SK-N-SH (cell line): ENCODE data around the gene OPCML. TPM values are rescaled to one million over a fixed set of nuclear protein-coding genes. Genes with fewer than 3 reads are reported as not detected.

Experiments
- CTCF ChIA-PET: fragments of 300-600, 350-600 bp; formaldehyde crosslinking; extraction: SDS; loops from one replicate; lab custom pipeline; 2021; lab: Yijun Ruan, JAX
- POLR2A ChIA-PET: fragments of 350-600 bp; sonication (Branson Sonifier 250); formaldehyde crosslinking; extraction: SDS; loops from one replicate; lab custom pipeline; 2020; ENCODE audit warnings: antibody characterized with exemption, inconsistent platforms; lab: Yijun Ruan, JAX
- DNase-seq: peaks from one replicate; pipeline ENCODE4 v3.0.0; 2012
- H2AFZ ChIP-seq: fragments of 200-600 bp; sonication (generic); 2 replicates; pipeline ENCODE4 v1.8.1; 2016; ENCODE audit warnings: antibody characterized with exemption, mild to moderate bottlenecking, low read depth
- H3F3A ChIP-seq: fragments of 200-600 bp; sonication (generic); replicated peaks from 2 replicates; pipeline ENCODE3; 2016; ENCODE audit warnings: antibody characterized with exemption, mild to moderate bottlenecking; ENCODE audit not compliant: insufficient read depth
- H3K27ac ChIP-seq, 2 experiments: fragments of 200-500 bp in 1 of 2; fragments of 200-600 bp in 1 of 2; sonication (Bioruptor generic) in 1 of 2; sonication (generic), shearing (Covaris generic) in 1 of 2; 2 replicates each; pipeline versions ENCODE4 v1.5.1 to v1.6.1; 2014 to 2016; ENCODE audit warnings: low read depth in 2 of 2, inconsistent platforms in 1 of 2, low read length in 1 of 2, mild to moderate bottlenecking in 1 of 2, mixed read lengths in 1 of 2
- H3K27me3 ChIP-seq: fragments of 200-600 bp; sonication (generic), shearing (Covaris generic); 2 replicates; pipeline ENCODE4 v1.6.1; 2016; ENCODE audit warnings: mixed run types; ENCODE audit not compliant: insufficient read depth
- H3K36me3 ChIP-seq, 2 experiments: fragments of 200-500 bp in 1 of 2; fragments of 200-600 bp in 1 of 2; sonication (Bioruptor generic) in 1 of 2; sonication (generic) in 1 of 2; replicated peaks in 1 of 2; 2 replicates each; pipeline versions ENCODE3 to v1.5.1; 2014 to 2016; ENCODE audit warnings: low read length in 1 of 2, mild to moderate bottlenecking in 1 of 2; ENCODE audit not compliant: insufficient read depth in 2 of 2, control insufficient read depth in 1 of 2
- H3K4me1 ChIP-seq, 2 experiments: fragments of 200-500 bp in 1 of 2; fragments of 200-600 bp in 1 of 2; sonication (Bioruptor generic) in 1 of 2; sonication (generic), shearing (Covaris generic) in 1 of 2; 2 replicates each; pipeline versions ENCODE4 v1.5.1 to v1.6.1; 2014 to 2016; ENCODE audit warnings: low read depth in 1 of 2, low read length in 1 of 2, mixed run types in 1 of 2; ENCODE audit not compliant: insufficient read depth in 2 of 2, control insufficient read depth in 1 of 2
- H3K4me2 ChIP-seq: fragments of 200-600 bp; sonication (generic), shearing (Covaris generic); 2 replicates; pipeline ENCODE4 v1.6.1; 2017; ENCODE audit warnings: mixed run types
- H3K4me3 ChIP-seq, 2 experiments: fragments of 200-500 bp in 1 of 2; fragments of 200-600 bp in 1 of 2; sonication (Bioruptor generic) in 1 of 2; sonication (generic), shearing (Covaris generic) in 1 of 2; 2 replicates each; pipeline versions ENCODE4 v1.5.1 to v1.8.1; 2014 to 2016; ENCODE audit warnings: low read depth in 2 of 2, inconsistent platforms in 1 of 2, low read length in 1 of 2, mild to moderate bottlenecking in 1 of 2, mixed read lengths in 1 of 2, moderate library complexity in 1 of 2
- H3K79me2 ChIP-seq: fragments of 200-600 bp; sonication (generic); 2 replicates; pipeline ENCODE4 v1.8.1; 2017; ENCODE audit warnings: mild to moderate bottlenecking; ENCODE audit not compliant: insufficient read depth
- H3K9ac ChIP-seq: fragments of 200-600 bp; sonication (generic); 2 replicates; pipeline ENCODE4 v1.6.1; 2017; ENCODE audit warnings: mixed run types
- H3K9me2 ChIP-seq: fragments of 200-600 bp; sonication (generic); 2 replicates; pipeline ENCODE4 v1.6.1; 2017; ENCODE audit warnings: mixed run types
- H3K9me3 ChIP-seq: fragments of 200-600 bp; sonication (generic); 2 replicates; pipeline ENCODE4 v1.6.1; 2017; ENCODE audit warnings: mixed run types, mild to moderate bottlenecking, moderate library complexity
- H4K20me1 ChIP-seq: fragments of 200-600 bp; sonication (generic); 2 replicates; pipeline ENCODE4 v1.6.1; 2017; ENCODE audit warnings: mild to moderate bottlenecking, mixed run types; ENCODE audit not compliant: insufficient read depth
- CHD2 ChIP-seq: fragments of 150-350 bp; IDR thresholded peaks from 2 replicates; pipeline ENCODE4 v1.6.1; 2018; ENCODE audit warnings: low read length; ENCODE audit not compliant: partially characterized antibody
- CTCF ChIP-seq: fragments of 200-600 bp; sonication (generic); IDR thresholded peaks from 2 replicates; pipeline ENCODE4 v1.6.1; 2017; ENCODE audit warnings: antibody characterized with exemption, mild to moderate bottlenecking, moderate library complexity
- ELF1 ChIP-seq: IDR thresholded peaks from 2 replicates; pipeline ENCODE4 v1.4.0; 2012
- EP300 ChIP-seq, 2 experiments: IDR thresholded peaks; 2 replicates each; pipeline versions ENCODE4 v1.4.0 to v1.6.1; 2012; ENCODE audit warnings: borderline replicate concordance in 1 of 2, low read depth in 1 of 2, low read length in 1 of 2
- EZH2phosphoT487 ChIP-seq: fragments of 200-600 bp; sonication (generic); IDR thresholded peaks from 2 replicates; pipeline ENCODE4 v1.6.1; 2017; ENCODE audit warnings: low read depth, mixed run types, mild to moderate bottlenecking, antibody characterized with exemption, moderate library complexity, borderline replicate concordance
- FOXM1 ChIP-seq: IDR thresholded peaks from 2 replicates; pipeline ENCODE4 v1.4.0; 2012; ENCODE audit warnings: low read depth, mild to moderate bottlenecking
- GABPA ChIP-seq: IDR thresholded peaks from 2 replicates; pipeline ENCODE4 v1.4.0; 2012; ENCODE audit warnings: low read depth, mild to moderate bottlenecking
- NFIC ChIP-seq: IDR thresholded peaks from 2 replicates; pipeline ENCODE4 v1.4.0; 2012; ENCODE audit warnings: borderline replicate concordance
- PBX3 ChIP-seq: IDR thresholded peaks from 2 replicates; pipeline ENCODE4; 2012
- RAD21 ChIP-seq: IDR thresholded peaks from 2 replicates; pipeline ENCODE4 v1.6.1; 2012; ENCODE audit warnings: mild to moderate bottlenecking, low read length
- REST ChIP-seq: IDR thresholded peaks from 2 replicates; pipeline ENCODE4 v1.6.1; 2012; ENCODE audit warnings: mild to moderate bottlenecking, low read depth, low read length, moderate library complexity
- RFX5 ChIP-seq: IDR thresholded peaks from 2 replicates; pipeline ENCODE4 v1.6.1; 2012; ENCODE audit warnings: mild to moderate bottlenecking, improper control_type of control experiment, low read length
- SMC3 ChIP-seq: IDR thresholded peaks from 2 replicates; pipeline ENCODE4 v1.6.1; 2012; ENCODE audit warnings: low read depth, low read length, improper control_type of control experiment
- TAF1 ChIP-seq: IDR thresholded peaks from 2 replicates; pipeline ENCODE4 v1.6.1; 2012; ENCODE audit warnings: low read depth, mild to moderate bottlenecking, low read length, moderate library complexity, borderline replicate concordance
- TEAD4 ChIP-seq: IDR thresholded peaks from 2 replicates; pipeline ENCODE4 v1.4.0; 2012; ENCODE audit warnings: mild to moderate bottlenecking, borderline replicate concordance; ENCODE audit not compliant: insufficient read depth
- YY1 ChIP-seq: IDR thresholded peaks from 2 replicates; pipeline ENCODE4 v1.4.0; 2012; ENCODE audit warnings: low read depth, mild to moderate bottlenecking
- ZBTB33 ChIP-seq: IDR thresholded peaks from 2 replicates; pipeline ENCODE4 v1.4.0; 2012; ENCODE audit warnings: low read depth, borderline replicate concordance
- WGBS: methylation state at CpG from one replicate; pipeline ENCODE4 v1.1.6; 2017; ENCODE audit warnings: low lambda C conversion rate; 5-methylcytosine and 5-hydroxymethylcytosine counted together
- polyA plus RNA-seq, 3 experiments: library from polyadenylated mRNA; depleted of rRNA; stranded (reverse); fragments of >200 nt; gene quantifications; 2 replicates each; pipeline ENCODE4 v1.2.3, GENCODE V29; 2012

Gene OPCML
- polyA plus RNA-seq, 1 of the 3 experiments (the other 2 are of a cell fraction): not detected

- TF ChIP-seq ZBTB33 (no peak), EP300 (IDR thresholded peaks at IDR 0.05; ENCODE audit: borderline replicate concordance in 1 of 2, low read depth in 1 of 2, low read length in 1 of 2) (no peak), TEAD4 (no peak), YY1 (no peak), PBX3 (no peak), ELF1 (no peak), EZH2phosphoT487 (no peak), REST (no peak)
Measured at GRCh38 chr11:132588366-132588765, 943.9 kb downstream of the OPCML start (continued).

DNA sequence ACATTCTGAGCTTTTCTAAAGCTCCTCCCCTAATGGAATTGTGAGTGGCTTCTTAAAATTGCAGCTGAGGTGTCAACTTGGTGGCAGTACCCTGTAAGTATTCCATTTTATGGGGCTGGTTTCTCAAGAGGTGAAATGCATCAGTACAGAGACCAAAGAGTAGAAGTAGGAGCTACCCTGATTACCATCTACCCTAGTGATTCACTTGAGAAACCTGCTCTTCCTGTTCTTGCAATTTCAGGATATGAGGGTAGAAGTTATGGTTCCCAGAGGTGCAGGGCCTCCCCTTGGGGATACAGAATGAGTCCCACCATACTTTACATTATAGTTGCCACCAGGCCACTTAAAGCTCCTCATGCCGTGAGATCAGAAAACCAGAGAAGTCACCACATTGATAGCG, 944.6 kb downstream of the OPCML start:
- no peak overlapping the region for H3K27ac ChIP-seq
- no peaks in the 10 kb centered on the region for H3F3A ChIP-seq
- H3K36me3 ChIP-seq: no peaks in the 10 kb centered on the region
- H3K79me2 ChIP-seq: no peaks in the 10 kb centered on the region
- no peak overlapping the region for H2AFZ ChIP-seq
- TF ChIP-seq NFIC: no peak
- TF ChIP-seq CTCF: no peak
- TF ChIP-seq RFX5: no peak
- TF ChIP-seq SMC3: no peak
- no peak for TF ChIP-seq GABPA
- TF ChIP-seq TAF1: no peak
- TF ChIP-seq CHD2: no peak
- no peak for TF ChIP-seq EP300 (IDR thresholded peaks at IDR 0.05; ENCODE audit: borderline replicate concordance in 1 of 2, low read depth in 1 of 2, low read length in 1 of 2)
- no peak for TF ChIP-seq RAD21
- TF ChIP-seq FOXM1: no peak
- no peak for TF ChIP-seq ZBTB33
- DNase-seq: no peak
- WGBS: 93% methylated on average over 2 of the region's 2 CpGs
- POLR2A ChIA-PET: no interaction called here
- no peaks in the 10 kb centered on the region for H3K9me2 ChIP-seq
- CTCF ChIA-PET: no interaction called here
- H3K9me3 ChIP-seq: no peaks in the 10 kb centered on the region
- no peaks in the 10 kb centered on the region for H3K27me3 ChIP-seq
- H4K20me1 ChIP-seq: no peaks in the 10 kb centered on the region
- no peaks in the 10 kb centered on the region for H3K4me1 ChIP-seq
- H3K4me2 ChIP-seq: no peak overlapping the region
- no peak overlapping the region for H3K4me3 ChIP-seq
- no peak overlapping the region for H3K9ac ChIP-seq
